D721Med (cell line): ENCODE data around the gene VAV3.
"Not testable (repeated sequence)": the region's sequence is repeated elsewhere in the genome, so short reads cannot be mapped to it uniquely, and the experiment has no call there.

Experiments used
- DNase-seq: peaks from one replicate; pipeline ENCODE4 v3.0.0; 2011; ENCODE audit warnings: low spot score; ENCODE audit not compliant: insufficient read length
- FAIRE-seq: peaks from 2 replicates; lab custom pipeline; 2011; peaks lifted over from hg19 to GRCh38; lab: Jason Lieb, UNC
- TF ChIP-seq, protein P1 (sequence below): IDR thresholded peaks from 2 replicates; pipeline ENCODE4 v1.5.1; 2012; ENCODE audit warnings: mild to moderate bottlenecking, control low read depth; ENCODE audit not compliant: insufficient read depth; ENCODE audit errors: missing control alignments

The VAV3 gene

GRCh38 chr1:107726860-107727259, 238.1 kb downstream of the VAV3 start:
- no peak for FAIRE-seq
- no peak for DNase-seq
- TF ChIP-seq, protein P1, sequence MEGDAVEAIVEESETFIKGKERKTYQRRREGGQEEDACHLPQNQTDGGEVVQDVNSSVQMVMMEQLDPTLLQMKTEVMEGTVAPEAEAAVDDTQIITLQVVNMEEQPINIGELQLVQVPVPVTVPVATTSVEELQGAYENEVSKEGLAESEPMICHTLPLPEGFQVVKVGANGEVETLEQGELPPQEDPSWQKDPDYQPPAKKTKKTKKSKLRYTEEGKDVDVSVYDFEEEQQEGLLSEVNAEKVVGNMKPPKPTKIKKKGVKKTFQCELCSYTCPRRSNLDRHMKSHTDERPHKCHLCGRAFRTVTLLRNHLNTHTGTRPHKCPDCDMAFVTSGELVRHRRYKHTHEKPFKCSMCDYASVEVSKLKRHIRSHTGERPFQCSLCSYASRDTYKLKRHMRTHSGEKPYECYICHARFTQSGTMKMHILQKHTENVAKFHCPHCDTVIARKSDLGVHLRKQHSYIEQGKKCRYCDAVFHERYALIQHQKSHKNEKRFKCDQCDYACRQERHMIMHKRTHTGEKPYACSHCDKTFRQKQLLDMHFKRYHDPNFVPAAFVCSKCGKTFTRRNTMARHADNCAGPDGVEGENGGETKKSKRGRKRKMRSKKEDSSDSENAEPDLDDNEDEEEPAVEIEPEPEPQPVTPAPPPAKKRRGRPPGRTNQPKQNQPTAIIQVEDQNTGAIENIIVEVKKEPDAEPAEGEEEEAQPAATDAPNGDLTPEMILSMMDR = no peak

- TF ChIP-seq, protein P1 = no peak
- FAIRE-seq = no peak
- no peak for DNase-seq
Observed at GRCh38 chr1:107724648-107725047, 240.3 kb downstream of the VAV3 start.

DNA sequence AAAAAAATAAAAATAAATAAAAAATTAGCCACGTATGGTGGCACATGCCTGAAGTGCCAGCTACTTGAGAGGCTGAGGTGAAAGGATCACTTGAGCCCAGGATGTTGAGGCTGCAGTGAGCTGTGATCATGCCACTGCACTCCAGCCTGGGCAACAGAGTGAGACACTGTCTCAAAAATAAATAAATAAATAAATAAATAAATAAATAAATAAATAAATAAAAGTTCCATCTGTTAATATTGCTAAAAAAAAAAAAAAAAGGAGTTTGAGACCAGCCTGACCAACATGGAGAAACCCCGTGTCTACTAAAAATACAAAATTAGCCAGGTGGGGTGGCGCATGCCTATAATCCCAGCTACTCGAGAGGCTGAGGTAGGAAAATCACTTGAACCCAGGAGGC, 244.8 kb downstream of the VAV3 start:
- not testable (repeated sequence) for FAIRE-seq, DNase-seq

- DNase-seq (no peak), FAIRE-seq (no peak)
- TF ChIP-seq, protein P1 = no peak
Observed at GRCh38 chr1:107710005-107710404, 255.0 kb downstream of the VAV3 start.

- FAIRE-seq (no peak), DNase-seq (no peak)
- TF ChIP-seq, protein P1 = no peak
Observed at GRCh38 chr1:107707111-107707510, 257.9 kb downstream of the VAV3 start.

DNA sequence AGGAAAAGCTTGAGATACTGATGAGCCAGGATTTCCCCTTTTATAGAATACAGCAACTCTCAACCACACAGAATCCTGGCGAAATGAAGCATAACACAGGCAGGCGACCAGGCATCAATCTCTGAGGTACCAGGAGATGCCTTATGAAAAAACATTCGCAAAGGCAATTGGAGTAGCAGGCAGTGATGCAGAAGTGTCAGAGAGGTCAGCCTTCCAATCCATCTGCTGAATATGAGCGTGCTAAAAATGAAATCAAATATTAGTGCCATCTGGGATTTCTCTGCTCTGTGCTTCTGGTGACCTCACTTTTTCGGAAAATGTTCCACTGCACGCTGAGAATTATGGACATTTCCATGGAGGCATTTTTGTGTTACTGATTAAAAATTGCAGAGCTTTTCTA, 258.8 kb downstream of the VAV3 start:
- DNase-seq (no peak), FAIRE-seq (no peak)
- TF ChIP-seq, protein P1 = no peak

- no peak for FAIRE-seq
- TF ChIP-seq, protein P1 = no peak
- no peak for DNase-seq
Observed at GRCh38 chr1:107704911-107705310, 260.1 kb downstream of the VAV3 start.
